ENCODE measurements around the gene FIBCD1. TPM values are rescaled to one million over a fixed set of nuclear protein-coding genes. Genes with fewer than 3 reads are reported as not detected.
"Not testable (repeated sequence)": the region's sequence is repeated elsewhere in the genome, so short reads cannot be mapped to it uniquely, and the experiment has no call there.

Gene FIBCD1
- total RNA-seq, 6 experiments from 2014 or later = not detected

DNA sequence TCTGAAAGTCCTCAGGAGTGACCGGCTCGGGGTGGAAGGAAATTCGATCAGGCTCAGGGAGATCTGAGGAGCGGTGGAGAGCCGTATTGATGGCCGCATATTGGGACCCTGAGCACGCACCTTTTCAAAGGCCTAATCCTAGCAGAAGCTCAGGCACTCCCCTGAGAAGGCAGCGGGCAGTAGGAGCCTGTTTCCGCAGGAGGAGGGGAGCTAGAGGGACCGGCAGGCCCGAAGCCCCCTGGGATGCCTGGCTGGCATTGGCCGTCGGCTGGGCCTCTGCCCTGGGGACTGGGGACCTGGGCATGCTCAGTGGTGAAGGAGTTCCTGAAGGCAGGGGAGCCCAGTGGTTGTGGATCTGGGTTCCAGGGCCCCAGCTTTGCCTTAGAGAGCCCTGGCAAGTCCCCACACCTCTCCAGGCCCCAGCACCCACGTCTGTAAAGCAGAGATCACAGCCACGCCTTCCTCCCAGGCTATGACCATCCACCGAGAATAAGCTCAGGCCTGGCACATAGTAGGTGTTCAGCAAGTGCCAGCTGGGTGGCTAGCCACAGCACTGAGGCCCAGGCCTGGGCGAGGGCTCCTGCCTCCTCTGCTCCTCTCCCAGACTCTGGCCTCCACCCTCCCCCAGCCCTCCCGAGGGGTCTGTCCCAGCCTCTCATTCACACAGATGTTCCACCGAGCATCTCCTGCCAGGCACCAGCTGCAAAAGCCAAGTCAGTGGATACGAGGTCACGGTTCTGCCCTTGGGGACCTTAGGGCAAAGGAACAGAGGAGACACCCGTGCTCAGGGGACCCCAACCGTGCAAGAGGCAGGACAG, 25.2 kb downstream of the FIBCD1 start:
- ATAC-seq = no peak
- Histone ChIP-seq H3K27ac (no peak overlapping the region), H3K9me3 (no peaks in the 10 kb centered on the region), H3K27me3 (no peaks in the 10 kb centered on the region), H3K4me1 (no peaks in the 10 kb centered on the region), H3K36me3 (no peaks in the 10 kb centered on the region), H3K4me3 (no peak overlapping the region)
- intact Hi-C loops (cut with DNase I) = no loop called here
- DNase-seq = no peak
- WGBS (ENCODE audit: insufficient coverage, low coverage, low lambda C conversion rate, missing lambda C conversion rate) = 29% methylated on average over 4 of the region's 23 CpGs
- TF ChIP-seq POLR2A (IDR thresholded peaks at IDR 0.05) = no peak
- TF ChIP-seq, protein P1, sequence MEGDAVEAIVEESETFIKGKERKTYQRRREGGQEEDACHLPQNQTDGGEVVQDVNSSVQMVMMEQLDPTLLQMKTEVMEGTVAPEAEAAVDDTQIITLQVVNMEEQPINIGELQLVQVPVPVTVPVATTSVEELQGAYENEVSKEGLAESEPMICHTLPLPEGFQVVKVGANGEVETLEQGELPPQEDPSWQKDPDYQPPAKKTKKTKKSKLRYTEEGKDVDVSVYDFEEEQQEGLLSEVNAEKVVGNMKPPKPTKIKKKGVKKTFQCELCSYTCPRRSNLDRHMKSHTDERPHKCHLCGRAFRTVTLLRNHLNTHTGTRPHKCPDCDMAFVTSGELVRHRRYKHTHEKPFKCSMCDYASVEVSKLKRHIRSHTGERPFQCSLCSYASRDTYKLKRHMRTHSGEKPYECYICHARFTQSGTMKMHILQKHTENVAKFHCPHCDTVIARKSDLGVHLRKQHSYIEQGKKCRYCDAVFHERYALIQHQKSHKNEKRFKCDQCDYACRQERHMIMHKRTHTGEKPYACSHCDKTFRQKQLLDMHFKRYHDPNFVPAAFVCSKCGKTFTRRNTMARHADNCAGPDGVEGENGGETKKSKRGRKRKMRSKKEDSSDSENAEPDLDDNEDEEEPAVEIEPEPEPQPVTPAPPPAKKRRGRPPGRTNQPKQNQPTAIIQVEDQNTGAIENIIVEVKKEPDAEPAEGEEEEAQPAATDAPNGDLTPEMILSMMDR (IDR thresholded peaks at IDR 0.05) = no peak

DNA sequence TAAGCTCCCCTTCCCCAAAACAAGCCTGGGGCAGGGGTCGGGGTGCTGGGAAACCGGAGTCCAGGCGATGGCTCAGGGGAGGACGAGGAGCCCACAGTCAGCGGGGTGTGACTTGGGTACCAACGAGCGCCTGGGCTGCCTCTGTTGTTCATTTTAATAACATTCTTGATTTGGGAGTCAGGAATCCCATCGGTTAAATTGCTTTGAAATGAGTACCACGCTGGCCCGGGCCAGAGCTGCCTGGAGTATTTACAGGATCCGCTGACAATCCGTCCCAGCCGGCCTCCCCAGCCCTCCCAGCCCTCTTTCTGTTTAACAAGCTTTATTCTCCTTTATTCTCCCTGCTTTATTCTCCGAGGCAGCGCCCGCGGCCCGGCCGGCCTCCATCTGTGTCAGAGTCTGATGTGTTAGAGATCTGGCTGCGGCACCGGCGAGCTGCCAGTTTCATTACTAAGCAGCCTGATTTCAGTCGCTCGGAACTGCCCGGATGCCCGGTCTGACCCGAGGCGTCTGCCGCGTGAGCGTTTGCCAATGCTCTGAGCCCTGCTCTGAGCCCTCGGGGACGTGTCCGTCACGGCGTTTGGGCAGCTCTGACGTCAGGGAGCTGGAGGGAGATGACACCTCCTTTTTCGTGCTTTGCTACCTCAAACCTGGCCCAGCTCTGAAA, 26.0 kb downstream of the FIBCD1 start:
- Histone ChIP-seq H3K36me3 (no peaks in the 10 kb centered on the region), H3K27me3 (no peaks in the 10 kb centered on the region), H3K4me3 (no peak overlapping the region), H3K4me1 (no peaks in the 10 kb centered on the region), H3K27ac (no peak overlapping the region), H3K9me3 (no peaks in the 10 kb centered on the region)
- peak; percentile 44 to 88 (median 81) for ATAC-seq
- TF ChIP-seq POLR2A (IDR thresholded peaks at IDR 0.05) = no peak
- TF ChIP-seq, protein P1 (IDR thresholded peaks at IDR 0.05) = no peak
- peak in 1 of 3 donors; percentile 61 for DNase-seq
- 48% methylated on average over 18 of the region's 38 CpGs for WGBS (ENCODE audit: insufficient coverage, low coverage, low lambda C conversion rate, missing lambda C conversion rate)
- intact Hi-C loops (cut with DNase I) = no loop called here

DNA sequence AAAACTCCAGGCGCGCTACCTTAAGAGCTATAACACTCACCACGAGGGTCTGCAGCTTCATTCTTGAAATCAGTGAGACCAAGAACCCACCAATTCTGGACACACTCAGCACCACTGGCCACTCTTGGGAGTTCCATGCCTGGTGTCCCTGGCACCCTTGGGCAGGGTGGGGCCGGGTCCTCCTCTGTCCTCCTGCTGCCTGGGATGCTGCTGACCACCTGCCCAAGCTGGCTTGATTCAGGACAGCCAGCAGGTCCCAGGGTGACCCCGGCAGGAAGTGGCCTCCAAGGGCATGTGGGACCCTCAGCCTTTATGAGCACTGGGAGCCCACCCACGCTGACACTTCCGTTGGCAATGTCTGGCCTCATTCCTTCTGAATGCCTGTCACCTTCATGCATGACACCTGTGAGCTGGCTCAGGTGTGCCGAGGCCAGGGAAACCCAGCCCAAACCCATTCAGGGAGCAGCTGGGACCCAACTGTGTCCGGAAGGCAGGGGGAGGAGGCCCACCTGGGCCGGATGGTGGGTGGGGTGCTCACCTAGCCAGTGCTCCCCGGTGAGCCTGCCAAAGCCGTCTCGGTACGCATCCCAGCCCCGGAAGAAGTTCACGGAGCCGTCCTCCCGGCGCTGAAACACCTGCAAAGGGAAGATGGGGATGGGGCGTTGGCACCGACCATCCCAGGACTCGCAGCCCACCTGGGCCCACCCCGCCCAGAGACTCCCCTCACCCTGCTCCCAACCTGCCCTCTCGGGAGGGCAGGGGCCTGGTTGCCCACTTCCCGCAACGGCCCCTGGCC, 27.6 kb downstream of the FIBCD1 start:
- H3K9me3 ChIP-seq = no peaks in the 10 kb centered on the region
- no peak overlapping the region for H3K4me3 ChIP-seq
- no peaks in the 10 kb centered on the region for H3K4me1 ChIP-seq
- no peak for DNase-seq
- TF ChIP-seq POLR2A (IDR thresholded peaks at IDR 0.05) = no peak
- TF ChIP-seq, protein P1 (IDR thresholded peaks at IDR 0.05) = no peak
- H3K27ac ChIP-seq = no peak overlapping the region
- WGBS (ENCODE audit: insufficient coverage, low coverage, low lambda C conversion rate, missing lambda C conversion rate) = 64% methylated on average over 7 of the region's 26 CpGs
- intact Hi-C loops (cut with DNase I) = no loop called here
- H3K27me3 ChIP-seq = no peaks in the 10 kb centered on the region
- ATAC-seq = peak in 1 of 4 donors; percentile 13
- no peaks in the 10 kb centered on the region for H3K36me3 ChIP-seq

DNA sequence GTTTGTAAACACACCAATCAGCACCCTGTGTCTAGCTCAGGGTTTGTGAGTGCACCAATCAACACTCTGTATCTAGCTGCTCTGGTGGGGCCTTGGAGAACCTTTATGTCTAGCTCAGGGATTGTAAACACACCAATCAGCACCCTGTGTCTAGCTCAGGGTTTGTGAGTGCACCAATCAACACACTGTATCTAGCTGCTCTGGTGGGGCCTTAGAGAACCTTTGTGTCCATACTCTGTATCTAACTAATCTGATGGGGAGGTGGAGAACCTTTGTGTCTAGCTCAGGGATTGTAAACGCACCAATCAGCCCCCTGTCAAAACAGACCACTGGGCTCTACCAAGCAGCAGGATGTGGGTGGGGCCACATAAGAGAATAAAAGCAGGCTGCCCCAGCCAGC, 28.4 kb downstream of the FIBCD1 start:
- DNase-seq; H3K4me3 ChIP-seq; ATAC-seq; H3K27ac ChIP-seq; H3K9me3 ChIP-seq; H3K36me3 ChIP-seq; intact Hi-C loops (cut with DNase I); H3K4me1 ChIP-seq; H3K27me3 ChIP-seq: not testable (repeated sequence)
- WGBS (ENCODE audit: insufficient coverage, low coverage, low lambda C conversion rate, missing lambda C conversion rate) = 50% methylated on average over 1 of the region's 1 CpG

DNA sequence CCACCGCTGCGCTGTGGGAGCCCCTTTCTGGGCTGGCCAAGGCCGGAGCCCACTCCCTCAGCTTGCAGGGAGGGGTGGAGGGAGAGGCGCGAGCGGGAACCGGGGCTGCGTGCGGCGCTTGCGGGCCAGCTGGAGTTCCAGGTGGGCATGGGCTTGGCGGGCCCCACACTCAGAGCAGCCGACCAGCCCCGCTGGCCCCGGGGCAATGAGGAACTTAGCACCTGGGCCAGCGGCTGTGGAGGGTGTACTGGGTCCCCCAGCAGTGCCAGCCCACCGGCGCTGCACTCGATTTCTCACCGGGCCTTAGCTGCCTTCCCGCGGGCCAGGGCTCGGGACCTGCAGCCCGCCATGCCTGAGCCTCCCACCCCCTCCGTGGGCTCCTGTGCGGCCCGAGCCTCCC, 29.0 kb downstream of the FIBCD1 start:
- intact Hi-C loops (cut with DNase I); H3K27me3 ChIP-seq; H3K36me3 ChIP-seq; H3K27ac ChIP-seq; H3K4me3 ChIP-seq; ATAC-seq; DNase-seq; H3K4me1 ChIP-seq; H3K9me3 ChIP-seq: not testable (repeated sequence)
- WGBS (ENCODE audit: insufficient coverage, low coverage, low lambda C conversion rate, missing lambda C conversion rate) = no CpG with 5 or more reads among the region's 27 CpGs
